ENCODE measurements around the gene YBEY. TPM values are rescaled to one million over a fixed set of nuclear protein-coding genes. Genes with fewer than 3 reads are reported as not detected.

Gene YBEY
- total and polyA plus RNA-seq, 2 of the 8 experiments (the other 6 are each of a cell fraction or from before 2014, with no cell fraction given), result 26.9 to 31.9 TPM

DNA sequence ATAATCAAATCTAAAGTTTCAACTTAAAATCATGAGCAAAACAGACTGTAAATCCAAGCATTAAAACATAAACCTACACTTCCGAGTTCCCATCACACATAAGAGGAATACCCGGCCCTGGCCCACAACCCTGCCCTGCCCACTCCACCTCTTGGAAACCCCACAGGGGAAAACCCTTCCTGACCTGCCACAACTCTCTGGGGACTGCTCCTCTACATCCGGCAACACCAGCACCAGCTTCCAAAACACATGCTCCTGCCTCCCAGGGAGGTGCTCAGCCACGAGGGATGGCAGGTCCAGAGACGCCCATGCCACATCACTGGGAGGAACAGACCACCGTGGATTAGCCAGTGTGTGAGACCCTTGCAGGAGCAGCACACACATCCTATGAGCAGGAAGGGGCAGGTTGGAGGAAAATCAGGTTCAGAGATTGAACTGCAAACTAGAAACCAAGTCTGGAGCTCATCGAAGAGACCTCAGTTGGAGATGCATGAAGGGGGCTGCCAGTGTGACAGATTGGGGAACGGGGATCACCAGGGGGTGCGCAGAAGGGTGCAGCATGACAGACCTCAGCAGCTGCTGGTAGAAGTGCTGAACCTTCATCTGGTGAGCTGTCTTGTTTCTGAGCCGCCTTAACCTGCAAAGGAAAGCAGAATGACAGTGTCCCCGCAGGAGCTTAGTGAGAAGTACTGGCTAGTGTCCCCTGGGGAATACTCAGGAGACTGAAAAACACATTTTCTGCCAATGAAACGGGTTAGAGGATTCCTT lies 31.8 kb upstream of the YBEY start (continued):
- TF ChIP-seq CTBP2 (IDR thresholded peaks at IDR 0.05; ENCODE audit: borderline replicate concordance, insufficient read depth, insufficient read length, low read length), result no peak
- TF ChIP-seq MAFK (IDR thresholded peaks at IDR 0.05; ENCODE audit: low read depth, low read length), result no peak
- TF ChIP-seq NRF1 (IDR thresholded peaks at IDR 0.05; ENCODE audit: low read depth, low read length), result no peak

Measured in H1 (cell line).